CD4-positive, alpha-beta T cell treated with Interferon alpha-2 for 1 hour (primary cell): Measurements from ENCODE around the gene N4BP3.
"Not testable (repeated sequence)": the region's sequence is repeated elsewhere in the genome, so short reads cannot be mapped to it uniquely, and the experiment has no call there.

Experiments
- DNase-seq, 2 donors: peaks; one replicate each; pipeline ENCODE4 v3.0.0-alpha.2; 2020 to 2022

N4BP3 gene

GRCh38 chr5:178123094-178123965, 10.0 kb downstream of the N4BP3 start:
- no peak for DNase-seq

DNA sequence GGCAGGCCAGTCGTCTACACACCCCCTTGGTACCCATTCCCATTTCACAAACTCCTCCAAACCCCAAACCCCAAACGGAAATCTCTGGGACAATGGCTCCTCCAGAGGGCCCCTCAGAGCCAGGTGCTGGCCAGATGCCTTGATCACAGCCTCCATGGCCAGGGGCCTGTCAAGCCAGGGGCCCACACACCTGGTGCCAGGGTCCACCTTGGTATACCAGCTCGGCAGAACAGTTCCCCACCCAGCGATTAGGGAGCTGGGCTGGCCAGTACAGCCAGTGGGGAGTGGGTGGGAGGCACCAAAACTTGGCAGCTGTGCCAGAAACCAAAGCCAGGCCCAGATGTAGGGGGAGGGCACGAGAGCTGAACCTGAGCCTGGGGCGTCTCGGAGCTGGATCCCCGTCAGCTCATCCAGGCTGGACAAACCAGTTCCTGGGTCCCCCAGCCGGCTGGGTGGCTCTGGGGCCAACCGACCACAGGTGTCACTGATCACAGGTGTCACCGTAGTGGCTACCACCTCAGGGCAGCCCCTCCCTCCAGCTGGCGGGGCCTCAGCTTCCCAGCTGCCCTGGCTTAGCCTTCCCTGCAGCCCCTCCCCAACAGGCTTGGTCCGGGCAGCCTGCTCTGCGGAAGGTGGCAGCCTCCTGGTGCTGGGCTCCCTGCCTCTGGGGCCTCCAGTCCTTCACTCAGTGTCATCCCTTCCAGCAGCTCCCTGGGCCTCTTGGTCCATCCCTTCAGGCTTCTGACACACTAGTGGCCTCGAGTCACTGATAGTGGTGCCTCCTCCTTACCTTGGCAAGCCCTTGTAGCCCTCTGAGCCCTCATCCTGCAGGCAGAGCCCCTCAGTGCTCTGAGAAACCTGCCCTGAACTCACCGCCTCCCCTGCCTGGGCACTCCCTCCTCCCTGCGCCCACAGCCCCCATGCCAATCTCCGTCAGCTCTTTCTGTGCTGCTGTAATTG, 10.9 kb downstream of the N4BP3 start:
- no peak for DNase-seq

GRCh38 chr5:178125253-178125906, 12.0 kb downstream of the N4BP3 start:
- DNase-seq = no peak

GRCh38 chr5:178126556-178126955, 13.2 kb downstream of the N4BP3 start:
- DNase-seq = no peak

DNA sequence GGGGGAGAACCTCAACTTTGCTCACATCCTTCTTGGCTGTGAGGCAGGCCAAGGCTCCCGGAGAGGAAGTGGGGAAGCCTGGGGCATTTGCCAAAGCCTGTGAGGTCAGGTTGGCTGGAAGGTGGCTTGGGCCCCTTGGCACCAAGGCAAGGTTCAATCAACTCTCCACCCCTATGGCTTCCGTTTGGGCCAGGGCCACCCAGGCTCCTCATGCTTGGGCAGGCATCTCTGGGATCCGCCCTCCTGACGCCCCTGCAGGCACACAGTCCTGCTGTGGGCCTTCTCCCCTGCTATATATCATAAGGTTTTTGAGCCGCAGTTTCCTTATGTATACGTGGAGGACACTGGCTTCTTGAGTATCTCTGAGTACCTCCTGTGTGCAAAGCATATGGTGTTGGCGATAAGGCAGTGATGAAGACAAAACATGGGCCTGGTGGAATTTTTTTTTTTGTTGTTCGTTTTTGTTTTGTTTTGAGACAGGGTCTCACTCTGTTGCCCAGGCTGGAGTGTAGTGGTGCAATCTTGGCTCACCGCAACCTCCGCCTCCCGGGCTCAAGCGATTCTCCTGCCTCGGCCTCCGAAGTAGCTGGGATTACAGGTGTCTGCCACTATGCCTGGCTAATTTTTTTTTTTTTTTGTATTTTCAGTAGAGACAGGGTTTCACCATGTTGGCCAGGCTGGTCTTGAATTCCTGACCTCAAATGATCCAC, 14.1 kb downstream of the N4BP3 start:
- DNase-seq = not testable (repeated sequence)

- DNase-seq = no peak
Observed at GRCh38 chr5:178129296-178129695, 16.0 kb downstream of the N4BP3 start.

DNA sequence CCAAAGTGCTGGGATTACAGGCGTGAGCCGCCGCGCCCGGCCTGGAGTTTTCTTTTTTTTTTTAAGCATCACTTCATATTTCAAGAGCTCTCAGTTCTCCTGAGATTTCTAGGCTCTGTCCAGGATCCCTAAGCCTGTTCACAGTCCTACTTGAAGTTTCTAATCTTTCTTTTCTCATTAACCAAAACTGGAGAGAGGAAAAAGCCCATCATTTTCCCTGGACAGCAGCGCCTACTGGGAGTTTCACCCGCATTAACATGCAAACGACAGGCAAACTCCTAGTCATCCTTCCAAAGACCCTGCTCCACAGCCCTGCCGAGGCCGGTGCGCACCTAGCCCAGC, 16.9 kb downstream of the N4BP3 start:
- not testable (repeated sequence) for DNase-seq

DNA sequence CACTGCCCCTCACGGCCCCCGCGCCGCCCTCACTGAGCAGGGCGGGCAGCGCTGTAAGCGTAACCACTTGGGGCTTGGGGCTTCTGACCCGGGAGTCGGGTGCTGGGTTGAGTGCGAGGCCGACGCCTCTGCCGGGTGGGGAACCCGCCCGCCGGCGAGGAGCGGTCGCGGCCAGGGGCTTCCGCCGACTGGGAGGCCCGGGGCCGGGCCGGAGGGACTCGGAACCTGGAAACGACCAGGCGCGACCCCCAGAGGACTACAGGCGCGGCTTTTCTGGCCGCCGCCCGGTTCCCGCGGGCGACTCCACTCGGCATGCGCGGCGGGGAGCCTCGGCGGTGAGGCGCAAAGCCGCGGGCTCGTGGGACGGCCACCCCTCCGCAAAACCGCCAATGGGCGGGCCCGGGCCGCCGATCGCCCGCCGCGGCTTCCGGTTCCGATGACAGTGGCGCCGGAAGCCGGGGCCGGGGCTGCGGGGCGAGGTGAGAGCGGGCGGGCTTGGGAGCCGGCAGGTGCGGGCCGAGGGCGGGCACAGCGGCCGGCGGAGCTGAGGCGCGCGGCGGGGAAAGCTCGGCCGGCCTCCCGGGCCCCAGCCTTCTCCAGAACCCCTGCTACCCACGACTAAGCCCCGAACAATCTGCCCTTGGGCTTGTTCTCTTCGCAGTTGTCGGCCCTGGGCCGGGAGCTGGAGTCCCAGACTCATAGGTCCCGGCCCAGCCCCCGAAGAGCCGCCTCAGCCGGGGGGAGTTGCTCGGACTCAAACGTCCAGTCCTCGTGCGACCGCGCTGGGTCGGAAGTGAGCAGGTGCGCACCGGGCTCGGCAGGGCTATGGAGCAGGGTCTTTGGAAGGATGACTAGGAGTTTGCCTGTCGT, 17.5 kb downstream of the N4BP3 start, which contains the start of gene RMND5B:
Gene RMND5B (plus strand): TSS at position 439 of the 870 bp plus-strand sequence. CDS start 7,106 bp downstream, outside the sequence.
- peak; percentile 80 to 87 for DNase-seq

- no peak for DNase-seq
Observed at GRCh38 chr5:178131446-178131996, 18.2 kb downstream of the N4BP3 start.

DNA sequence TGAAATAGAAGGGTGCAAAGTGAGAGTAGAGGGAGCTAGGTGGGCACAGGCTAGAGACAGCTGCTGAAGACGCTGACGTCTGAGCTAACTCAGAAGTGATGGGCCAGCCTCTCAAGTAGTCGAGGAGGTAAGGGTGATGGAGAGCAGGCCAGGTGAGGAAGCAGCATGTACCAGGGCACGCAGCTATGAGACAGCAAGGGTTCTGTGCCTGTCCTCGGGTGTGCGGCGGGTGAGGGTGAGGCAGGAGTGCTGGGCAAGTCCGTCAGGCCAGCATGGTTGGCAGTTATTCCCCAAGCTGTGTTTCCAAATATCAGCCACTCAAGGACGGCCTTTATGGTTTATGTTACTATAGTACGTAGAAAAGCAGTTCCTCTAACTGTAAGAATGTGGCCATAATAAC, 23.7 kb downstream of the N4BP3 start:
- DNase-seq = no peak

GRCh38 chr5:178137991-178138390, 24.7 kb downstream of the N4BP3 start:
- no peak for DNase-seq

GRCh38 chr5:178141550-178141949, 28.2 kb downstream of the N4BP3 start:
- no peak for DNase-seq

GRCh38 chr5:178142642-178143041, 29.3 kb downstream of the N4BP3 start:
- no peak for DNase-seq

DNA sequence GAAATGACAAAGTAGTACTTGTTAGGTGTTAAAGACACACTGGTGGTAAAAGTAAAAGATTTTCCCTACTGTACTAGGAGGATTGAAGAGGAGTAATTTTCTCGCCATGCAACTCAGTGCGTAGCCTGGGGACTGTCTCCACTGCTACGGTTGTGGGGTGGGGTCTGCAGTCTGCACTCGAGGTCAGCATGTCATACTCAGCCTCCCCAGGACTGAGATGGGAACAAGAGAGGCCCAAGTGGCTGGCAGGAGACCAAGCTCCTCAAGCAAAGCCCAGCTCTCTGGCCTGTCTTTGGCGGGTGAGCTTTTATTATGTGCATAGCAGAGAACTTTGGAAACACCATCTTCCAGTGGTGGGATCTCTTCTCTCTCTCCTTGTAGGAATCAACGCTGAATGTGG, 29.9 kb downstream of the N4BP3 start:
- DNase-seq = no peak

- no peak for DNase-seq
Observed at GRCh38 chr5:178143901-178144300, 30.6 kb downstream of the N4BP3 start.

- peak; percentile 74 to 80 for DNase-seq
Observed at GRCh38 chr5:178145965-178146820, 32.9 kb downstream of the N4BP3 start.

DNA sequence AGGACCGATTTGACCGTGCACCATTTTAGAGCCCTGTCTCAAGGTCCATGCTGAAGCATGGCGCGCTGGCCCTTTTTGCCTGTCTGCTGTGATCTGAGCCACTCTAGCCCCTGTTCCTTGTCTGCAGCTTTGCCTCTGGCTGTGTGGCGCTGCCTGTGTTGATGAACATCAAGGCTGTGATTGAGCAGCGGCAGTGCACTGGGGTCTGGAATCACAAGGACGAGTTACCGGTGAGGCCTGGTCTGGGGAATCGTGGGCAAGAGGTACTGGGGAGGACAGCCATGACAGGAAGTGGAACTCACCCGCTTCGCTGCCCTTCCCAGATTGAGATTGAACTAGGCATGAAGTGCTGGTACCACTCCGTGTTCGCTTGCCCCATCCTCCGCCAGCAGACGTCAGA, 34.1 kb downstream of the N4BP3 start:
- DNase-seq = no peak

GRCh38 chr5:178149199-178149932, 36.0 kb downstream of the N4BP3 start:
- no peak for DNase-seq
